GM23338 (cell line): ENCODE results near the gene SMIM10. TPM values are rescaled to one million over a fixed set of nuclear protein-coding genes. Genes with fewer than 3 reads are reported as not detected.

Experiments used
- ATAC-seq: fragments of 200-7000 bp; cut with Tn5 transposase; 3 replicates; pipeline ENCODE4 v1.9.1; 2020
- DNase-seq: peaks from one replicate; pipeline ENCODE4 v3.0.0-alpha.2; 2015; ENCODE audit warnings: low spot score
- H2AFZ ChIP-seq: fragments of 200-600 bp; sonication (generic); 2 replicates; pipeline ENCODE4 v1.8.0; 2016; ENCODE audit warnings: antibody characterized with exemption, mild to moderate bottlenecking, moderate library complexity
- H3F3A ChIP-seq: fragments of 200-600 bp; sonication (generic); replicated peaks from 2 replicates; pipeline ENCODE4 v1.8.0; 2017; ENCODE audit warnings: antibody characterized with exemption, mixed run types, low read depth
- H3K27ac ChIP-seq: fragments of 200-600 bp; sonication (generic); 2 replicates; pipeline ENCODE4 v1.6.1; 2016; ENCODE audit warnings: low read depth
- H3K27me3 ChIP-seq: fragments of 200-600 bp; sonication (generic); 2 replicates; pipeline ENCODE4 v1.8.0; 2016; ENCODE audit warnings: mild to moderate bottlenecking, mixed run types, moderate library complexity; ENCODE audit not compliant: insufficient read depth
- H3K36me3 ChIP-seq: fragments of 200-600 bp; sonication (generic); 2 replicates; pipeline ENCODE4 v1.8.0; 2016; ENCODE audit warnings: mild to moderate bottlenecking; ENCODE audit not compliant: insufficient read depth
- H3K4me1 ChIP-seq: fragments of 200-600 bp; sonication (generic); 2 replicates; pipeline ENCODE4 v1.8.0; 2016; ENCODE audit warnings: mild to moderate bottlenecking, moderate library complexity; ENCODE audit not compliant: insufficient read depth
- H3K4me2 ChIP-seq: fragments of 200-600 bp; sonication (generic); 2 replicates; pipeline ENCODE4 v1.7.1; 2017; ENCODE audit warnings: mixed run types
- H3K4me3 ChIP-seq: fragments of 200-600 bp; sonication (generic); 2 replicates; pipeline ENCODE4 v1.6.1; 2016; ENCODE audit warnings: mixed run types
- H3K79me2 ChIP-seq: fragments of 200-600 bp; sonication (generic); replicated peaks from 2 replicates; pipeline ENCODE4 v1.8.0; 2017; ENCODE audit warnings: mild to moderate bottlenecking; ENCODE audit not compliant: insufficient read depth
- H3K9me2 ChIP-seq: fragments of 200-600 bp; sonication (generic); 2 replicates; pipeline ENCODE4 v1.8.0; 2017; ENCODE audit not compliant: insufficient read depth
- H4K20me1 ChIP-seq: fragments of 200-600 bp; sonication (generic); replicated peaks from 2 replicates; pipeline ENCODE4 v1.8.0; 2017; ENCODE audit warnings: mild to moderate bottlenecking; ENCODE audit not compliant: insufficient read depth
- H3K27ac Mint-ChIP-seq: 2 replicates; pipeline ENCODE4 v1.8.0; 2020; ENCODE audit warnings: inconsistent platforms, mild to moderate bottlenecking, moderate library complexity, mixed read lengths
- H3K27me3 Mint-ChIP-seq: 3 replicates; pipeline ENCODE4 v1.8.0; 2022; ENCODE audit warnings: low read depth, mild to moderate bottlenecking, moderate library complexity, mixed read lengths, inconsistent platforms; ENCODE audit not compliant: insufficient read depth, poor library complexity
- H3K36me3 Mint-ChIP-seq: 3 replicates; pipeline ENCODE4 v1.8.0; 2021; ENCODE audit warnings: low read depth, mild to moderate bottlenecking, inconsistent platforms, moderate library complexity, mixed read lengths
- H3K4me1 Mint-ChIP-seq: 3 replicates; pipeline ENCODE4 v1.8.0; 2020; ENCODE audit warnings: mild to moderate bottlenecking, inconsistent platforms, mixed read lengths
- H3K4me3 Mint-ChIP-seq: 3 replicates; pipeline ENCODE4 v1.8.0; 2021; ENCODE audit warnings: moderate library complexity, mild to moderate bottlenecking, inconsistent platforms, mixed read lengths
- H3K9me3 Mint-ChIP-seq: 3 replicates; pipeline ENCODE4 v1.8.0; 2020; ENCODE audit warnings: moderate library complexity, mild to moderate bottlenecking, inconsistent platforms, mixed read lengths
- ETS1 ChIP-seq: IDR thresholded peaks from 2 replicates; pipeline ENCODE4 v1.6.1; 2016; ENCODE audit warnings: antibody characterized with exemption
- EZH2phosphoT487 ChIP-seq: fragments of 200-600 bp; sonication (generic); IDR thresholded peaks from one replicate; pipeline ENCODE4 v1.8.1; 2018; ENCODE audit warnings: antibody characterized with exemption; ENCODE audit not compliant: unreplicated experiment
- JUNB ChIP-seq: IDR thresholded peaks from one replicate; pipeline ENCODE4 v1.6.1; 2016; ENCODE audit warnings: antibody characterized with exemption; ENCODE audit not compliant: unreplicated experiment
- NANOG ChIP-seq: IDR thresholded peaks from 2 replicates; pipeline ENCODE4 v1.6.1; 2016; ENCODE audit warnings: antibody characterized with exemption, borderline replicate concordance
- POLR2AphosphoS5 ChIP-seq: IDR thresholded peaks from 2 replicates; pipeline ENCODE4 v1.6.1; 2016; ENCODE audit warnings: antibody characterized with exemption, low read depth
- STAT1 ChIP-seq: IDR thresholded peaks from one replicate; pipeline ENCODE4 v1.6.1; 2016; ENCODE audit warnings: antibody characterized with exemption; ENCODE audit not compliant: unreplicated experiment
- ZNF114 ChIP-seq: fragments of 250-450 bp; sonication (Bioruptor Pico); IDR thresholded peaks from 2 replicates; pipeline ENCODE4 v1.5.0; 2020; ENCODE audit warnings: mild to moderate bottlenecking, moderate library complexity
- ZNF331 ChIP-seq: fragments of 250-450 bp; sonication (Bioruptor Pico); IDR thresholded peaks from 2 replicates; pipeline ENCODE4 v1.5.0; 2020; ENCODE audit warnings: low read depth, mild to moderate bottlenecking, moderate library complexity
- ZNF462 ChIP-seq: fragments of 250-450 bp; sonication (Bioruptor Pico); IDR thresholded peaks from 2 replicates; pipeline ENCODE4 v1.5.0; 2020; ENCODE audit warnings: mild to moderate bottlenecking, moderate library complexity
- polyA plus RNA-seq: library from polyadenylated mRNA; unstranded; fragments of >200 nt; fragmentation: Nextera tagmentation; extraction: Ambion mirVana; gene quantifications from 2 replicates; pipeline ENCODE4 v1.2.1, GENCODE V29; 2016
- total RNA-seq: library from RNA; depleted of rRNA; stranded (reverse); fragments of >200 nt; shearing (Covaris generic); gene quantifications from 2 replicates; pipeline ENCODE4 v1.2.3, GENCODE V29; 2014
- TF ChIP-seq, protein P1 (sequence below), 2 experiments: fragments of 200-600 bp in 1 of 2; sonication (generic) in 1 of 2; conservative IDR thresholded peaks; 2 replicates each; pipeline versions ENCODE4 v1.5.1 to v1.6.1; 2016 to 2017; ENCODE audit warnings: antibody characterized with exemption in 2 of 2, low read depth in 2 of 2, mild to moderate bottlenecking in 2 of 2, moderate library complexity in 1 of 2

Gene SMIM10
- total and polyA plus RNA-seq, 2 experiments from 2014 or later, result 1.7 to 4.8 TPM

GRCh38 chrX:134975516-134975915, 15.3 kb upstream of the SMIM10 start:
- Histone ChIP-seq H3K4me2 (no peak overlapping the region), H3K36me3 (no peaks in the 10 kb centered on the region), H3K4me3 (no peak overlapping the region), H3K79me2 (no peaks in the 10 kb centered on the region), H3K27ac (no peak overlapping the region), H3K9me2 (no peaks in the 10 kb centered on the region), H3K4me1 (no peaks in the 10 kb centered on the region), H3K27me3 (no peaks in the 10 kb centered on the region), H3F3A (no peaks in the 10 kb centered on the region), H4K20me1 (no peaks in the 10 kb centered on the region), H2AFZ (no peak overlapping the region)
- Mint-ChIP-seq H3K4me1 (no peaks in the 10 kb centered on the region), H3K27ac (no peak overlapping the region), H3K4me3 (no peak overlapping the region), H3K9me3 (peaks cover 2% of the 10 kb centered on the region; the same call in 2 of the 3 replicates), H3K36me3 (no peaks in the 10 kb centered on the region), H3K27me3 (no peaks in the 10 kb centered on the region)
- no peak for TF ChIP-seq EZH2phosphoT487
- no peak for TF ChIP-seq ETS1
- TF ChIP-seq ZNF331 (CRISPR knock-in tag), result no peak
- TF ChIP-seq, protein P1, sequence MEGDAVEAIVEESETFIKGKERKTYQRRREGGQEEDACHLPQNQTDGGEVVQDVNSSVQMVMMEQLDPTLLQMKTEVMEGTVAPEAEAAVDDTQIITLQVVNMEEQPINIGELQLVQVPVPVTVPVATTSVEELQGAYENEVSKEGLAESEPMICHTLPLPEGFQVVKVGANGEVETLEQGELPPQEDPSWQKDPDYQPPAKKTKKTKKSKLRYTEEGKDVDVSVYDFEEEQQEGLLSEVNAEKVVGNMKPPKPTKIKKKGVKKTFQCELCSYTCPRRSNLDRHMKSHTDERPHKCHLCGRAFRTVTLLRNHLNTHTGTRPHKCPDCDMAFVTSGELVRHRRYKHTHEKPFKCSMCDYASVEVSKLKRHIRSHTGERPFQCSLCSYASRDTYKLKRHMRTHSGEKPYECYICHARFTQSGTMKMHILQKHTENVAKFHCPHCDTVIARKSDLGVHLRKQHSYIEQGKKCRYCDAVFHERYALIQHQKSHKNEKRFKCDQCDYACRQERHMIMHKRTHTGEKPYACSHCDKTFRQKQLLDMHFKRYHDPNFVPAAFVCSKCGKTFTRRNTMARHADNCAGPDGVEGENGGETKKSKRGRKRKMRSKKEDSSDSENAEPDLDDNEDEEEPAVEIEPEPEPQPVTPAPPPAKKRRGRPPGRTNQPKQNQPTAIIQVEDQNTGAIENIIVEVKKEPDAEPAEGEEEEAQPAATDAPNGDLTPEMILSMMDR (conservative IDR thresholded peaks at IDR 0.05; ENCODE audit: low read depth in 2 of 2), result no peak
- TF ChIP-seq JUNB, result no peak
- no peak for TF ChIP-seq STAT1
- DNase-seq (no peak), ATAC-seq (no peak)

DNA sequence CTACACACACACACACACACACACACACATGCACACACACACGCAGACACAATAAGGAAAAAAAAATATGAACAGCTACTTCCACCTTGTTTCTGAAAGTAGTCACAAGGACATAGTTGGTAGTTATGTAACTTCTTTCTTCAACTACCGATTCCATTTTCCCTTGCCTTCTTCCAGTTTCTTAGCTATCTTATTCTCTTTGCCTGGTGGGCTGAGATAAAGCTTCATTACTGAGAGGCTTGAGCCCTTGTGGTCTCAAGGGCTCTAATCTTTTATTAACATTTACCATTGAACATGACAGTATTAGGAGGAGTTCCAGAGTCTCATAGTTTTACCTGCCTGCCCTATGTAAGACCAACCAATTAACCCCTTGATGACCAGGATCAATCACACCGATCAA, 8.9 kb upstream of the SMIM10 start:
- DNase-seq (no peak), ATAC-seq (no peak)
- Histone ChIP-seq H4K20me1 (no peaks in the 10 kb centered on the region), H3K4me2 (no peak overlapping the region), H3F3A (no peaks in the 10 kb centered on the region), H3K27me3 (no peaks in the 10 kb centered on the region), H2AFZ (no peak overlapping the region), H3K4me3 (no peak overlapping the region), H3K79me2 (no peaks in the 10 kb centered on the region), H3K9me2 (no peaks in the 10 kb centered on the region), H3K4me1 (no peaks in the 10 kb centered on the region), H3K27ac (no peak overlapping the region), H3K36me3 (no peaks in the 10 kb centered on the region)
- H3K9me3 Mint-ChIP-seq, result no peaks in the 10 kb centered on the region
- H3K36me3 Mint-ChIP-seq, result no peaks in the 10 kb centered on the region
- H3K27me3 Mint-ChIP-seq, result no peaks in the 10 kb centered on the region
- no peak overlapping the region for H3K4me3 Mint-ChIP-seq
- no peaks in the 10 kb centered on the region for H3K4me1 Mint-ChIP-seq
- H3K27ac Mint-ChIP-seq, result no peak overlapping the region
- TF ChIP-seq, protein P1 (conservative IDR thresholded peaks at IDR 0.05; ENCODE audit: low read depth in 2 of 2), result no peak
- TF ChIP-seq ZNF331 (CRISPR knock-in tag), result no peak
- TF ChIP-seq EZH2phosphoT487, result no peak
- no peak for TF ChIP-seq ZNF462
- no peak for TF ChIP-seq ZNF114 (CRISPR knock-in tag)
- no peak for TF ChIP-seq JUNB
- TF ChIP-seq POLR2AphosphoS5, result no peak
- TF ChIP-seq NANOG, result no peak
- TF ChIP-seq STAT1, result no peak
